Caki2 (cell line): ENCODE results near the gene KRR1. TPM values are rescaled to one million over a fixed set of nuclear protein-coding genes. Genes with fewer than 3 reads are reported as not detected.
"Not testable (repeated sequence)": the region's sequence is repeated elsewhere in the genome, so short reads cannot be mapped to it uniquely, and the experiment has no call there.

Source experiments
- DNase-seq: peaks from one replicate; pipeline ENCODE4 v3.0.0-alpha.2; 2015; ENCODE audit warnings: low read depth
- in situ Hi-C: cut with HindIII; loops from 2 replicates; pipeline ENCODE4 v1.10.0; 2016; ENCODE audit warnings: low sequenced_read_pairs, low pct_unique_long_range_greater_than_20kb, mixed read lengths
- total RNA-seq: library from RNA; depleted of rRNA; stranded (reverse); fragments of >200 nt; shearing (Covaris generic); gene quantifications from 2 replicates; pipeline ENCODE4 v1.2.3, GENCODE V29; 2014; ENCODE audit warnings: low replicate concordance; rRNA removed

KRR1 gene
- total RNA-seq, 1 experiment from 2014 or later, result 53.4 TPM

- in situ Hi-C loops, result no loop called here
- no peak for DNase-seq
Measured at GRCh38 chr12:75447691-75448393, 63.6 kb downstream of the KRR1 start.

DNA sequence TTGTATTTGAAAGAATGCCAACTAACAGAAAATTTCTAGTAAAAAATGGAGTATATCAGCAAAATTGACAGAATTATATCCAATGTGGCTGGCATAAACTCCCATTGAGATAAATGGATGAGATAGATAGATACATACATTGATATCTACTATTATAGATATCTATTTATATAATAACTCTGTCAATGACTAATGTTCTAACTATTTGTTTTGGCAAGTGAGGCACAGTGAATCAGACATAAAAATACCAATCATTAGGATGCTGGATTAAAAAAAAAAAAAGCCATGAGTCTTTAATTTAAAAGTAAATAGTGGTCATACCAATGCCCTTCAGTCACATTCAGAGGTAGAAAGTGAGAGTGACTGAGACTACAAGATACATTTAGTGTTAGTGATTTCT, 64.6 kb downstream of the KRR1 start:
- no peak for DNase-seq
- in situ Hi-C loops, result no loop called here

DNA sequence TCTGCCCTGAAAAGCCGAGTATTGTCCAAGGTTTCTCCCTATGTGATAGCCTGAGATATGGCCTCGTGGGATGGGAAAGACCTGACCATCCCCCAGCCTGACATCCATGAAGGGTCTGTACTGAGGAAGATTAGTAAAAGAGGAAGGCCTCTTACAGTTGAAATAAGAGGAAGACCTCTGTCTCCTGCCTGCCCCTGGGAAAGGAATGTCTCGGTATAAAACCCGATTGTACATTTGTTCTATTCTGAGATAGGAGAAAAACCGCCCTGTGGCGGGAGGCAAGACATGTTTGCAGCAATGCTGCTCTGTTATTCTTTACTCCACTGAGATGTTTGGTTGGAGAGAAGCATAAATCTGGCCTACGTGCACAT, 66.3 kb downstream of the KRR1 start:
- in situ Hi-C loops, DNase-seq: not testable (repeated sequence)

DNA sequence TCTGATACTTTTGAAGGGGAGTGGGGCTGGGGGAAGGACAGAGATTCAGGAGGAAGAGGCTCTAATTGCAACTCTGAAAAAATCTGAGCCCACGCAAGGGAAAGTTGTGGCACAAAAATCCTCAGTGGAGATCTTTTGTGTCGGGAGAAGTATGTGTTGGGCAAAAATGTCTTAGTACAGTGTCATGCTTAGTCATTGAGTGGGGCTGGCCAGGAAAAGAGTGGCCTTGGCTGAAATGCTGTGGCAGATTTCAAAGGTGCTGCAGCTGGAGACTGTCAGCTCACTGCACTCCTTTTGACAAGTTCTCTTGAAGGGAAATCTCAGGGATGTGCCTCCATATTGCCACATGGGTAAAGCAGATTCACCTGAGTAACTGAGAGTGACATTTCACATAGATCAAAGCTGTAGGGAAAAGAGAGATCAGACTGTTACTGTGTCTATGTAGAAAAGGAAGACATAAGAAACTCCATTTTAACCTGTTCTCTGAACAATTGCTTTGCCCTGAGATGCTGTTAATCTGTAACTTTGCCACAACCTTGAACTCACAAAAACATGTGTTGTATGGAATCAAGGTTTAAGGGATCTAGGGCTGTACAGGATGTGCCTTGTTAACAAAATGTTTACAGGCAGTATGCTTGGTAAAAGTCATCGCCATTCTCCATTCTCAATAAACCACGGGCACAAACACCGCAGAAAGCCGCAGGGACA, 66.8 kb downstream of the KRR1 start:
- in situ Hi-C loops, result no loop called here
- no peak for DNase-seq

DNA sequence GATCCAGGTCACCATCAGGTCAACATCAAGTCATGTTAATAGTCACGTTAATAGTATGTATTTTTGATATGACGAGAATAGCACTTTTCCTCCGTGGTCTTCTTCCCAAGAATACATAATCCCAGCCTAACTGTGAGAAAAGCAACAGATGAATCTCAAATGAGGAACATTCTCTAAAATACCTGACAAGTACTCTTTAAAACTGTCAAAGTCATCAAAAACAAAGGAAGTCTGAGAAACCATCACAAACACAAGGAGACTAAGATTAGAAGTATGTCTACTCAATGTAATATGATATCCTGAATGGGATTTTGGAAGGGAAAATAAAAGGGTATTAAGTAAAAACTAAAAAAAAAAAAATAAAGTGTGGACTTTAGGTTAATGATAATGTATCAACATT, 67.7 kb downstream of the KRR1 start:
- in situ Hi-C loops, result no loop called here
- no peak for DNase-seq

- in situ Hi-C loops, DNase-seq: not testable (repeated sequence)
Measured at GRCh38 chr12:75442454-75442853, 69.0 kb downstream of the KRR1 start.

- DNase-seq, in situ Hi-C loops: not testable (repeated sequence)
Measured at GRCh38 chr12:75441687-75442449, 69.5 kb downstream of the KRR1 start.

Other genes with a start within 250 kb of the KRR1 start
- 2.8 and 5.8 TPM in 2 replicates for gene CAPS2, start 181.3 kb downstream of the KRR1 start, total RNA-seq
- not detected in 2 replicates for gene GLIPR1L1, start 176.9 kb downstream of the KRR1 start, total RNA-seq
- not detected in 2 replicates for gene GLIPR1L2, start 120.5 kb downstream of the KRR1 start, total RNA-seq
- 5.0 and 25.5 TPM in 2 replicates for gene GLIPR1, start 30.9 kb downstream of the KRR1 start, total RNA-seq